ENCODE results near the gene PMEPA1. TPM values are rescaled to one million over a fixed set of nuclear protein-coding genes. Genes with fewer than 3 reads are reported as not detected.

PMEPA1 gene
- total and polyA plus RNA-seq, 4 donors, result 0.61 to 1.5 (median 1.1) TPM

- Histone ChIP-seq H3K4me3 (ENCODE audit: low read depth in 1 of 3, low read length in 3 of 3) (no peak overlapping the region), H3K9me3 (ENCODE audit: control insufficient read depth in 4 of 4, low read length in 3 of 4) (no peaks in the 10 kb centered on the region), H3K9ac (ENCODE audit: low read depth in 1 of 2, low read length in 2 of 2) (no peak overlapping the region), H3K36me3 (ENCODE audit: control insufficient read depth in 4 of 4, insufficient read depth in 3 of 4, low read depth in 1 of 4, low read length in 3 of 4) (no peaks in the 10 kb centered on the region), H3K27me3 (ENCODE audit: control insufficient read depth in 4 of 4, insufficient read depth in 4 of 4, low read length in 3 of 4) (peaks cover 0 to 9% (median 0%) of the 10 kb centered on the region in 4 donors), H3K27ac (ENCODE audit: low read depth in 1 of 2, low read length in 2 of 2) (no peak overlapping the region), H3K4me1 (ENCODE audit: control insufficient read depth in 4 of 4, insufficient read depth in 4 of 4, low read length in 3 of 4) (no peaks in the 10 kb centered on the region)
- no peak for DNase-seq (ENCODE audit: low spot score)
- 66% methylated on average over 24 of the region's 24 CpGs for WGBS
- TF ChIP-seq FOXA1 (IDR thresholded peaks at IDR 0.05) (no peak), REST (IDR thresholded peaks at IDR 0.05) (no peak), SP1 (IDR thresholded peaks at IDR 0.05) (no peak)
These were observed 32.9 kb downstream of the PMEPA1 start for GRCh38 chr20:57676589-57677583.

GRCh38 chr20:57675773-57676172 is 34.0 kb downstream of the PMEPA1 start:
- TF ChIP-seq ZBTB33 (IDR thresholded peaks at IDR 0.05) (no peak), FOXA1 (IDR thresholded peaks at IDR 0.05) (no peak), TAF1 (conservative IDR thresholded peaks at IDR 0.05) (no peak), EGR1 (IDR thresholded peaks at IDR 0.05; ENCODE audit: low read depth in 2 of 2) (no peak), YY1 (IDR thresholded peaks at IDR 0.05) (no peak), HNF4G (IDR thresholded peaks at IDR 0.05) (no peak), HNF4A (conservative IDR thresholded peaks at IDR 0.05) (no peak), MAX (IDR thresholded peaks at IDR 0.05) (no peak), FOXA2 (IDR thresholded peaks at IDR 0.05) (no peak), GABPA (IDR thresholded peaks at IDR 0.05 in 1 of 2, conservative IDR thresholded peaks at IDR 0.05 in 1 of 2) (no peak), NR2F2 (IDR thresholded peaks at IDR 0.05) (no peak), REST (IDR thresholded peaks at IDR 0.05) (no peak), ATF3 (IDR thresholded peaks at IDR 0.05) (no peak), SP1 (IDR thresholded peaks at IDR 0.05) (no peak), CTCF (IDR thresholded peaks at IDR 0.05; ENCODE audit: low read depth, low read length, missing input control) (no peak), JUND (IDR thresholded peaks at IDR 0.05) (no peak), RXRA (IDR thresholded peaks at IDR 0.05) (no peak), RAD21 (IDR thresholded peaks at IDR 0.05) (no peak)
- H3K27ac ChIP-seq (ENCODE audit: low read depth in 1 of 2, low read length in 2 of 2), result no peak overlapping the region
- H3K36me3 ChIP-seq (ENCODE audit: control insufficient read depth in 4 of 4, insufficient read depth in 3 of 4, low read depth in 1 of 4, low read length in 3 of 4), result no peaks in the 10 kb centered on the region
- no peak overlapping the region for H3K9ac ChIP-seq (ENCODE audit: low read depth in 1 of 2, low read length in 2 of 2)
- H3K4me1 ChIP-seq (ENCODE audit: control insufficient read depth in 4 of 4, insufficient read depth in 4 of 4, low read length in 3 of 4), result no peaks in the 10 kb centered on the region
- 62% methylated on average over 12 of the region's 12 CpGs for WGBS
- DNase-seq (ENCODE audit: low spot score), result no peak
- no peak overlapping the region for H3K4me3 ChIP-seq (ENCODE audit: low read depth in 1 of 3, low read length in 3 of 3)
- H3K27me3 ChIP-seq (ENCODE audit: control insufficient read depth in 4 of 4, insufficient read depth in 4 of 4, low read length in 3 of 4), result peaks cover 0 to 9% (median 0%) of the 10 kb centered on the region in 4 donors
- H3K9me3 ChIP-seq (ENCODE audit: control insufficient read depth in 4 of 4, low read length in 3 of 4), result no peaks in the 10 kb centered on the region
